Neural cell (in vitro differentiated cells): Measurements from ENCODE around the gene BICRA.

Source experiments
- CTCF ChIP-seq: fragments of 450-650 bp; IDR thresholded peaks from 2 replicates; pipeline ENCODE4 v1.5.1; 2014; ENCODE audit warnings: antibody characterized with exemption, mild to moderate bottlenecking, moderate library complexity; ENCODE audit not compliant: poor library complexity, severe bottlenecking
- EP300 ChIP-seq: fragments of 450-650 bp; conservative IDR thresholded peaks from 2 replicates; pipeline ENCODE4 v1.6.1; 2014; ENCODE audit warnings: antibody characterized with exemption, mild to moderate bottlenecking, moderate library complexity; ENCODE audit not compliant: poor library complexity, severe bottlenecking
- EZH2 ChIP-seq: fragments of 200-600, 300-800 bp; shearing (Covaris generic), sonication (generic); IDR thresholded peaks from 2 replicates; pipeline ENCODE4 v1.6.1; 2014; ENCODE audit warnings: antibody characterized with exemption, low read length, borderline replicate concordance, mild to moderate bottlenecking; ENCODE audit not compliant: insufficient read depth, poor library complexity, severe bottlenecking
- MXI1 ChIP-seq: fragments of 450-650 bp; conservative IDR thresholded peaks from 2 replicates; pipeline ENCODE4 v1.6.1; 2014; ENCODE audit warnings: antibody characterized with exemption, mild to moderate bottlenecking; ENCODE audit not compliant: poor library complexity, severe bottlenecking
- POLR2AphosphoS5 ChIP-seq: IDR thresholded peaks from 2 replicates; pipeline ENCODE4 v1.6.1; 2012
- RAD21 ChIP-seq: fragments of 450-650 bp; conservative IDR thresholded peaks from 2 replicates; pipeline ENCODE4 v1.6.1; 2014; ENCODE audit warnings: antibody characterized with exemption, mild to moderate bottlenecking, moderate library complexity
- REST ChIP-seq: IDR thresholded peaks from 2 replicates; pipeline ENCODE4 v1.6.1; 2012; ENCODE audit warnings: borderline replicate concordance
- SMC3 ChIP-seq: fragments of 450-650 bp; conservative IDR thresholded peaks from 2 replicates; pipeline ENCODE4 v1.6.1; 2014; ENCODE audit warnings: antibody characterized with exemption, mild to moderate bottlenecking, moderate library complexity; ENCODE audit not compliant: poor library complexity
- TAF1 ChIP-seq: IDR thresholded peaks from 2 replicates; pipeline ENCODE4 v1.6.1; 2012; ENCODE audit warnings: low read depth

GRCh38 chr19:47670736-47671135 is 61.8 kb downstream of the BICRA start:
- no peak for TF ChIP-seq EZH2
- TF ChIP-seq CTCF: no peak
- no peak for TF ChIP-seq TAF1
- no peak for TF ChIP-seq MXI1
- TF ChIP-seq POLR2AphosphoS5: no peak
- TF ChIP-seq RAD21: no peak
- no peak for TF ChIP-seq EP300
- no peak for TF ChIP-seq REST
- no peak for TF ChIP-seq SMC3
